Parathyroid adenoma (tissue), 2 donors: ENCODE results near the gene ABTB2.

Experiments
- H2AFZ ChIP-seq: fragments of 300-600 bp; sonication (generic); one replicate; pipeline ENCODE4 v1.7.0; 2017; ENCODE audit warnings: antibody characterized with exemption, mild to moderate bottlenecking
- H3K27ac ChIP-seq: fragments of 300-600 bp; sonication (generic); one replicate; pipeline ENCODE4 v1.7.0; 2017
- H3K27me3 ChIP-seq: fragments of 300-600 bp; sonication (generic); one replicate; pipeline ENCODE4 v1.7.0; 2017; ENCODE audit warnings: low read length; ENCODE audit not compliant: control insufficient read depth, insufficient read depth
- H3K36me3 ChIP-seq: fragments of 300-600 bp; sonication (generic); one replicate; pipeline ENCODE4 v1.7.0; 2017; ENCODE audit warnings: low read length; ENCODE audit not compliant: control insufficient read depth, insufficient read depth
- H3K4me1 ChIP-seq: fragments of 300-600 bp; sonication (generic); one replicate; pipeline ENCODE4 v1.7.0; 2017; ENCODE audit warnings: control low read depth
- H3K4me2 ChIP-seq: fragments of 300-600 bp; sonication (generic); one replicate; pipeline ENCODE4 v1.7.0; 2017; ENCODE audit warnings: low read length
- H3K4me3 ChIP-seq: fragments of 300-600 bp; sonication (generic); one replicate; pipeline ENCODE4 v1.7.0; 2017; ENCODE audit warnings: low read depth, low read length
- H3K79me2 ChIP-seq: fragments of 300-600 bp; sonication (generic); one replicate; pipeline ENCODE4 v1.7.0; 2017; ENCODE audit warnings: control low read depth
- H3K9ac ChIP-seq: fragments of 300-600 bp; sonication (generic); one replicate; pipeline ENCODE4 v1.7.0; 2017; ENCODE audit warnings: mild to moderate bottlenecking
- H3K9me3 ChIP-seq: fragments of 300-600 bp; sonication (generic); one replicate; pipeline ENCODE4 v1.7.0; 2017; ENCODE audit warnings: low read length; ENCODE audit not compliant: control insufficient read depth
- CTCF ChIP-seq: fragments of 300-600 bp; sonication (generic); IDR thresholded peaks from one replicate; pipeline ENCODE4 v1.7.0; 2017; ENCODE audit warnings: antibody characterized with exemption, mild to moderate bottlenecking
- donor health status: primary hyperparathyroidism.

ABTB2 gene

GRCh38 chr11:34146866-34147265 is 210.9 kb downstream of the ABTB2 start:
- Histone ChIP-seq H3K79me2 (no peaks in the 10 kb centered on the region), H3K36me3 (no peaks in the 10 kb centered on the region), H3K9me3 (no peaks in the 10 kb centered on the region), H2AFZ (no peak overlapping the region), H3K9ac (no peak overlapping the region), H3K4me2 (no peak overlapping the region), H3K27ac (no peak overlapping the region), H3K27me3 (no peaks in the 10 kb centered on the region), H3K4me3 (no peak overlapping the region), H3K4me1 (no peaks in the 10 kb centered on the region)
- TF ChIP-seq CTCF: no peak

GRCh38 chr11:34146411-34146810 is 211.4 kb downstream of the ABTB2 start:
- Histone ChIP-seq H3K4me2 (no peak overlapping the region), H3K4me3 (no peak overlapping the region), H3K27me3 (no peaks in the 10 kb centered on the region), H3K27ac (no peak overlapping the region), H3K36me3 (no peaks in the 10 kb centered on the region), H3K79me2 (no peaks in the 10 kb centered on the region), H3K9me3 (no peaks in the 10 kb centered on the region), H3K9ac (no peak overlapping the region), H3K4me1 (no peaks in the 10 kb centered on the region), H2AFZ (no peak overlapping the region)
- TF ChIP-seq CTCF: no peak

- no peaks in the 10 kb centered on the region for H3K79me2 ChIP-seq
- H2AFZ ChIP-seq: no peak overlapping the region
- H3K9ac ChIP-seq: no peak overlapping the region
- no peak for TF ChIP-seq CTCF
- no peak overlapping the region for H3K4me3 ChIP-seq
- H3K27me3 ChIP-seq: no peaks in the 10 kb centered on the region
- H3K4me1 ChIP-seq: no peaks in the 10 kb centered on the region
- no peaks in the 10 kb centered on the region for H3K36me3 ChIP-seq
- no peak overlapping the region for H3K27ac ChIP-seq
- H3K9me3 ChIP-seq: no peaks in the 10 kb centered on the region
- no peak overlapping the region for H3K4me2 ChIP-seq
Measured at GRCh38 chr11:34145847-34146381, 211.9 kb downstream of the ABTB2 start.

- H3K27ac ChIP-seq: no peak overlapping the region
- H3K4me1 ChIP-seq: no peaks in the 10 kb centered on the region
- no peak overlapping the region for H3K9ac ChIP-seq
- H3K27me3 ChIP-seq: no peaks in the 10 kb centered on the region
- no peak overlapping the region for H3K4me3 ChIP-seq
- H3K79me2 ChIP-seq: no peaks in the 10 kb centered on the region
- no peak overlapping the region for H3K4me2 ChIP-seq
- TF ChIP-seq CTCF: no peak
- H2AFZ ChIP-seq: no peak overlapping the region
- H3K9me3 ChIP-seq: no peaks in the 10 kb centered on the region
- H3K36me3 ChIP-seq: no peaks in the 10 kb centered on the region
Measured at GRCh38 chr11:34145073-34145472, 212.7 kb downstream of the ABTB2 start.

GRCh38 chr11:34143048-34143447 is 214.8 kb downstream of the ABTB2 start:
- Histone ChIP-seq H2AFZ (no peak overlapping the region), H3K27me3 (no peaks in the 10 kb centered on the region), H3K36me3 (no peaks in the 10 kb centered on the region), H3K9me3 (no peaks in the 10 kb centered on the region), H3K27ac (no peak overlapping the region), H3K4me3 (no peak overlapping the region), H3K4me2 (no peak overlapping the region), H3K9ac (no peak overlapping the region), H3K79me2 (no peaks in the 10 kb centered on the region), H3K4me1 (no peaks in the 10 kb centered on the region)
- no peak for TF ChIP-seq CTCF
